Peyer's patch (tissue), 4 donors: ENCODE data around the gene CENPT. TPM values are rescaled to one million over a fixed set of nuclear protein-coding genes. Genes with fewer than 3 reads are reported as not detected.

Source experiments
- DNase-seq, 3 donors: peaks; one replicate each; pipeline ENCODE4 v3.0.0-alpha.2; 2017 to 2019
- H3K27ac ChIP-seq, 4 donors: fragments of 200-600 bp; sonication (generic); one replicate each; pipeline ENCODE4 v1.5.1; 2016 to 2019
- H3K27me3 ChIP-seq, 2 donors: fragments of 200-600 bp; sonication (generic); one replicate each; pipeline ENCODE4 v1.5.1; 2019
- H3K36me3 ChIP-seq, 3 donors: fragments of 200-600 bp; sonication (generic); one replicate each; pipeline ENCODE4 v1.5.1; 2016 to 2019
- H3K4me1 ChIP-seq, 4 donors: fragments of 200-600 bp; sonication (generic); one replicate each; pipeline ENCODE4 v1.5.1; 2016 to 2019
- H3K4me3 ChIP-seq, 4 donors: fragments of 200-600 bp; sonication (generic); 1 replicate in 3 of 4; 2 replicates in 1 of 4; pipeline ENCODE4 v1.5.1; 2016 to 2019; ENCODE audit warnings: mild to moderate bottlenecking in 1 of 4
- H3K9me3 ChIP-seq, 4 donors: fragments of 200-600 bp; sonication (generic); one replicate each; pipeline ENCODE4 v1.5.1; 2016 to 2019; ENCODE audit warnings: mild to moderate bottlenecking in 1 of 4
- POLR2A ChIP-seq, 2 donors: fragments of 450-650 bp; IDR thresholded peaks; one replicate each; pipeline ENCODE4 v1.5.1; 2017; ENCODE audit warnings: antibody characterized with exemption in 2 of 2, mild to moderate bottlenecking in 2 of 2, moderate library complexity in 2 of 2
- total RNA-seq, 4 donors: library from RNA; depleted of rRNA; stranded (reverse); fragments of >200 nt; gene quantifications; one replicate each; pipeline ENCODE4 v1.1.0, GENCODE V29; 2016
- TF ChIP-seq, protein P1 (sequence below), 6 experiments: fragments of 450-650 bp in 4 of 6; fragments of 200-600 bp in 2 of 6; sonication (generic) in 1 of 6; IDR thresholded peaks; one replicate each; pipeline ENCODE4 v1.5.1; 2017 to 2019; ENCODE audit warnings: antibody characterized with exemption in 6 of 6, mild to moderate bottlenecking in 3 of 6, moderate library complexity in 1 of 6

CENPT gene
- total RNA-seq, 4 donors from 2014 or later = 64.8 to 138 (median 94.6) TPM

DNA sequence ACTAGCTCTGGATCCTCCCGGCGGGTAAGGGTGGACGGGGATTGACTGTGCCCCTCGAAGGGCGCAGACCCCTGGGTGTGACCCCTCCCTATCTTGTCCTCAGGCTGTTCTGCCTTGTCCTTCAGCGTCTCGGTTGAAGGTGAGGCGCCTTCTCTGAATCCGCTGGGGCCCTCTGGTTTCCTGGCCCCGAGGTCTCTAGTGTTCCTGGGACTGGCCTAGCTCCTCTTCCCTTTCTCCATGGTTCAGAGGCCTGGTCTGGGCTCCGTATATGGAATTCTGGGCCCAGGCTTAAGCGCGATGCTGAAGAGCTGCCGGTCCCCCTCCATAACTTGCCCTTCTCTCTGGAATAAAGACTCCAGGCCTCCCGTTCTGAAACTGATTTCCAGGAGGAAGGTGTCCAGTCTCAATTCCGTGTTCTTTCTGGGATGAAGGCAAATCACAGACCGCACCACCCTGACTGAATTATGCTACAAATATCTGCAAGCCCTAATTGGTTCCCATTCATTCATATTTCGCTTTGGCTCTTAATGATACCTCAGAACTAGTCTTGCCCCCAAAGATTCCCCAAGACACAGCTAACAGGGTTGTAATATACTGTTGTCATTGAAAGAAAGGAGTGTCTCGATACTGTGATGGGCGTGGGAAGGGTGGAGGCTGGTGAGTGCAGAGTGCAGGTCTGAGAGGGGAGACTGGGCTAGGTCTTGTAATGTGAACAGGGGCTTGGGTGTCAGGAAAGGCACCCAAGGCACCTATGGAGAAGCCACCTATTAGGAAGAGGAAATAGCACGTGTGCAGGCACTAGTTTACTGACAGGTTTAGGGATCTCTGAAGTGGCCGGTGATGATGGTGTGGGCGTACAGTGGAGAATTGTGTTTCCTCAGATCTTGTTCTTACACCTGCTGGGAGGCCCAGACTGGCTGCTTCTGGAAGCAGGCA is 26.2 kb upstream of the CENPT start:
- Histone ChIP-seq H3K4me1 (peaks cover 0 to 31% (median 11%) of the 10 kb centered on the region in 4 donors), H3K4me3 (peak overlapping the region; percentile 71 to 100 (median 78)), H3K27ac (peak overlapping the region; percentile 63 to 90 (median 76)), H3K9me3 (no peaks in the 10 kb centered on the region), H3K36me3 (peaks cover 0 to 49% (median under 1%) of the 10 kb centered on the region in 3 donors), H3K27me3 (no peaks in the 10 kb centered on the region)
- no peak for TF ChIP-seq POLR2A (IDR thresholded peaks at IDR 0.05)
- TF ChIP-seq, protein P1, sequence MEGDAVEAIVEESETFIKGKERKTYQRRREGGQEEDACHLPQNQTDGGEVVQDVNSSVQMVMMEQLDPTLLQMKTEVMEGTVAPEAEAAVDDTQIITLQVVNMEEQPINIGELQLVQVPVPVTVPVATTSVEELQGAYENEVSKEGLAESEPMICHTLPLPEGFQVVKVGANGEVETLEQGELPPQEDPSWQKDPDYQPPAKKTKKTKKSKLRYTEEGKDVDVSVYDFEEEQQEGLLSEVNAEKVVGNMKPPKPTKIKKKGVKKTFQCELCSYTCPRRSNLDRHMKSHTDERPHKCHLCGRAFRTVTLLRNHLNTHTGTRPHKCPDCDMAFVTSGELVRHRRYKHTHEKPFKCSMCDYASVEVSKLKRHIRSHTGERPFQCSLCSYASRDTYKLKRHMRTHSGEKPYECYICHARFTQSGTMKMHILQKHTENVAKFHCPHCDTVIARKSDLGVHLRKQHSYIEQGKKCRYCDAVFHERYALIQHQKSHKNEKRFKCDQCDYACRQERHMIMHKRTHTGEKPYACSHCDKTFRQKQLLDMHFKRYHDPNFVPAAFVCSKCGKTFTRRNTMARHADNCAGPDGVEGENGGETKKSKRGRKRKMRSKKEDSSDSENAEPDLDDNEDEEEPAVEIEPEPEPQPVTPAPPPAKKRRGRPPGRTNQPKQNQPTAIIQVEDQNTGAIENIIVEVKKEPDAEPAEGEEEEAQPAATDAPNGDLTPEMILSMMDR (IDR thresholded peaks at IDR 0.05) = no peak
- DNase-seq = no peak

DNA sequence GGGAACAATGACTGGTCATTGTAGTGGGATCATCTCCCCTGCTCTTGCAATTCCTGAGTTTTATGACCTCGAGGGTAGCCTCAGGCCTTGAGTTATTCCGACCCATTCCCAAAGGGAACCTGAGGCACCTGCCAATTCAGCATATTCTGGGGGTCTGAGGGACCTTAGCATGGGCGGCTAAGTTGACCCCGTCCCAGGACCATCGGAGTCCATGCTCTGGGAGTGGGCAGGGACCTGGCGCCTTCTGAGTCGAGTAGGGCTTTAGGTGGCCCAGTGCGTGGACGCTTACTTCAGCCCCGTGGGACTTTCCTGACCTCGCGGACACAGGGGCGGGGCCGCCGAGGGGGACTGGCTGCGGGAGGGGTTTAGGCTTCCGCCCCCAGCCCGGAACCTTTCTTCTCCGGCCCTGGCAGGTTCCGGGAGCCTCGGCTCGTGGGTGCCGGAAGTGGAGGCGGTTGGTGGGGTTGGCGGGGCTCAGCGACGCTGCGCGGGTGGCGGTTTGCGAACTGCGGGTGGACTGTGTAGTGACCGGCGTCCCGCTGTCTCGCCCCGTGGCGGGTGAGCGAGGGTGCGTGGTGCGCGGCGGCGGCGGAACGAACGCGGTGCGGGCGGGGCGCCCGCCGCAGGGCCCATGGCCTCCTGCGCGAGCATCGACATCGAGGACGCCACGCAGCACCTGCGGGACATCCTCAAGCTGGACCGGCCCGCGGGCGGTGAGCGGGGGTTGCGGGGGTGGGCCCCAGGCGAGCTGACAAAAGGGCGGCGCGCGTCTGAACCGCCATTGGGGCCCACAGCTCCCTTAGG is 25.3 kb upstream of the CENPT start, which contains the start of gene EDC4:
Gene EDC4 (plus strand): TSS at position 422 of the 804 bp plus-strand sequence. CDS start 210 bp downstream, at position 632.
- Histone ChIP-seq H3K36me3 (peaks cover 0 to 49% (median 0%) of the 10 kb centered on the region in 3 donors), H3K9me3 (no peaks in the 10 kb centered on the region), H3K27me3 (no peaks in the 10 kb centered on the region), H3K4me3 (peak within 1 kb of the TSS; percentile 71 to 100 (median 78)), H3K27ac (peak within 1 kb of the TSS; percentile 63 to 90 (median 76)), H3K4me1 (peaks cover 0 to 31% (median 11%) of the 10 kb centered on the region in 4 donors)
- peak; percentile 54 to 62 for TF ChIP-seq POLR2A (IDR thresholded peaks at IDR 0.05)
- TF ChIP-seq, protein P1 (IDR thresholded peaks at IDR 0.05) = no peak
- DNase-seq = peak; percentile 81 to 92 (median 87)

DNA sequence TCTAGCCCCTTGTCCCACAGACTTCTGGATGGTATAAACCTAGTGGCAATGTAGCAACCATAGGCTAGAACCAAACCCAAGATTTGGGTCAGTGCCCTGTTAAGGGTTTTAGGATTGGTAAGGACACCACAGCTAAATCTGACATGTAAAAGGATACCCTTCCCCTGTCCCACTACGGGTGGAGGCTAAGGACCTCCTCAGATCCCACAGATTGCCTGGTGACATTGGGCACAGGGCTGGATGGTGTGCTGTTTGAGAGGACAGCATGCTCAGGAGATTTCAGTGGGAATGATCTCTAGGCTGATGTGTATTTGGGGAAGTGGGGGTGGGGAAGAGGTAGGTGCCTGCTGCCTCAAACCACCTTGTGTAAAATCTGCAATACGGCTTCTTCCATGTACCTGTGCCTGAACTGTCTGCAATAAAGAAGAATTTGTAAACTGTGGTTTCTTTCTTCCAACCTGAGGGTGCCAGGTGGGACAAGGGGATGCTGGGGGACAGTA is 24.7 kb upstream of the CENPT start:
- H3K9me3 ChIP-seq = no peaks in the 10 kb centered on the region
- H3K36me3 ChIP-seq = peaks cover 0 to 49% (median 0%) of the 10 kb centered on the region in 3 donors
- H3K27me3 ChIP-seq = no peaks in the 10 kb centered on the region
- no peak for TF ChIP-seq POLR2A (IDR thresholded peaks at IDR 0.05)
- TF ChIP-seq, protein P1 (IDR thresholded peaks at IDR 0.05) = no peak
- peak overlapping the region; percentile 63 to 90 (median 76) for H3K27ac ChIP-seq
- peak overlapping the region in 2 of 4 donors; percentile 71 to 72 for H3K4me3 ChIP-seq
- no peak for DNase-seq
- peaks cover 0 to 31% (median 11%) of the 10 kb centered on the region in 4 donors for H3K4me1 ChIP-seq

DNA sequence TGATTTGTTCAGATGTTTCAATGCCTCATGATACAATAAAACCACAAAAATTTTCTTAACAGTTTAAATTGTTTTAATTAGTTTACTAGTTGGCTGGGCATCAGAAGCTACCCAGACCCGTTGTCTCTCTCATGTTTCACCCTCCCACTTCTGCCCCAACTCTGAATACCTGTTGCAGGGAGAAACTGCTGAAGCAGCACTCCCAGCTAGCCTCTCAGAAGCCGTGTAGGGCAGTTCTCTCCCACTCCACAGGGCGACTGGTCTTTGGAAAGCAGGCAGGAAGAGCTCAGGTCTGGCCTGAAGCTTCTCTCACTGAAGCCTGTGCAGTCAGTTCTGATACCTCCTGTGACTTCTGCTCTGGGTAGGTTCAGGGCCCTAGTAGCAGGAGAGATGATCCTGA is 23.8 kb upstream of the CENPT start:
- Histone ChIP-seq H3K27me3 (no peaks in the 10 kb centered on the region), H3K4me1 (peaks cover 0 to 31% (median 11%) of the 10 kb centered on the region in 4 donors), H3K27ac (peak overlapping the region in 1 of 4 donors; percentile 63), H3K36me3 (peaks cover 0 to 49% (median 0%) of the 10 kb centered on the region in 3 donors), H3K4me3 (no peak overlapping the region), H3K9me3 (no peaks in the 10 kb centered on the region)
- TF ChIP-seq, protein P1 (IDR thresholded peaks at IDR 0.05) = no peak
- TF ChIP-seq POLR2A (IDR thresholded peaks at IDR 0.05) = no peak
- DNase-seq = no peak

DNA sequence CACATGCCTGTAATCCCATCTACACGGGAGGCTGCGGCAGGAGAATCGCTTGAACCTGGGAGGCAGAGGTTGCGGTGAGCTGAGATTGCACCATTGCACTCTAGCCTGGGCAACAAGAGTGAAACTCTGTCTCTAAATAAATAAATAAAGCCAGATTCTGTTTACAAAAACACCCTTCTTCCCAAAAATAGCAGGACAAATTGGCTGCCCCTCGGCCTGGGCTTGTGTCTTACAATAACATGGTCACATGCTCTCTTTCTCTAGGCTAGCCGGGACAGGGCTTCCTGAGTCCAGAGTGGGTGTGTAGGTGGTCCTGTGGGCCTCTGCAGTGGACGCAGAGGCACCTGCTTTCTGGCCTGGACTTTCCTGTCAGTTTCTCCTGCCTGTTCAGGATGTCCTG is 22.2 kb upstream of the CENPT start:
- peaks cover 0 to 22% (median 11%) of the 10 kb centered on the region in 4 donors for H3K4me1 ChIP-seq
- no peak for TF ChIP-seq POLR2A (IDR thresholded peaks at IDR 0.05)
- TF ChIP-seq, protein P1 (IDR thresholded peaks at IDR 0.05) = no peak
- H3K9me3 ChIP-seq = no peaks in the 10 kb centered on the region
- H3K4me3 ChIP-seq = no peak overlapping the region
- DNase-seq = no peak
- no peaks in the 10 kb centered on the region for H3K27me3 ChIP-seq
- H3K27ac ChIP-seq = no peak overlapping the region
- peaks cover 0 to 55% (median 0%) of the 10 kb centered on the region in 3 donors for H3K36me3 ChIP-seq
